GM13976 (cell line): ENCODE results near the gene C1orf159.

Experiments used
- DNase-seq: peaks from one replicate; pipeline ENCODE4 v3.0.0; 2012; ENCODE audit warnings: low spot score
- CTCF ChIP-seq: IDR thresholded peaks from 2 replicates; pipeline ENCODE4 v1.5.1; 2012; ENCODE audit warnings: borderline replicate concordance, mild to moderate bottlenecking; ENCODE audit not compliant: insufficient read depth; ENCODE audit errors: extremely low read depth, missing control alignments, control extremely low read depth
- in situ Hi-C: fragments of 300-500 bp; cut with MboI; formaldehyde crosslinking; loops from one replicate; pipeline ENCODE4 v1.12.0; 2022; ENCODE audit warnings: low sequenced_read_pairs, mixed read lengths, inconsistent platforms; ENCODE audit not compliant: unreplicated experiment

Gene C1orf159

DNA sequence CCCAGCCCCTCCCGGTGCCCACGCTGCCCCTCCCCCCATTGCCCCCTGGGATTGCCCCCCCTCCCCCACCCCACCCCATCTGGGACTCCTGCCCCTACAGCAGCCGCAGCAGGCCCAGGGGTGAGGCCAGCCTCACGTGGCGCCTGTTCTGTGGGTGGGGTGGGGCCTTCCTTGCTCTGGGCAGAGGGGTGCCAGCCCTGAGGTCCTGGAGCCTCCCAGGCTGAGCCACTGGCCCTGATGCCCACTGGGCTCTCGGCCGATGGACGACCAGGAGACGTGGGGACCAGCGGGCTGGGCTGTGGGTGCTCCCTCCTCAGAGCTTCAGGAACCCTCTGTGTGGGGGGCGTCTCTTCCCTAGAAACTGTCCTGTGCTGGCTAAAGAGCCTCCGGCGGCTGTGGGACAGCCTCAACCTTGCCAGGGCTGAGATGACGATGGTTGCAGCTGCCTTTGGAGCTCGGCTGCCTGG is 5.8 kb upstream of the C1orf159 start:
- no peak for DNase-seq
- no peak for TF ChIP-seq CTCF
- in situ Hi-C loops, result no loop called here

DNA sequence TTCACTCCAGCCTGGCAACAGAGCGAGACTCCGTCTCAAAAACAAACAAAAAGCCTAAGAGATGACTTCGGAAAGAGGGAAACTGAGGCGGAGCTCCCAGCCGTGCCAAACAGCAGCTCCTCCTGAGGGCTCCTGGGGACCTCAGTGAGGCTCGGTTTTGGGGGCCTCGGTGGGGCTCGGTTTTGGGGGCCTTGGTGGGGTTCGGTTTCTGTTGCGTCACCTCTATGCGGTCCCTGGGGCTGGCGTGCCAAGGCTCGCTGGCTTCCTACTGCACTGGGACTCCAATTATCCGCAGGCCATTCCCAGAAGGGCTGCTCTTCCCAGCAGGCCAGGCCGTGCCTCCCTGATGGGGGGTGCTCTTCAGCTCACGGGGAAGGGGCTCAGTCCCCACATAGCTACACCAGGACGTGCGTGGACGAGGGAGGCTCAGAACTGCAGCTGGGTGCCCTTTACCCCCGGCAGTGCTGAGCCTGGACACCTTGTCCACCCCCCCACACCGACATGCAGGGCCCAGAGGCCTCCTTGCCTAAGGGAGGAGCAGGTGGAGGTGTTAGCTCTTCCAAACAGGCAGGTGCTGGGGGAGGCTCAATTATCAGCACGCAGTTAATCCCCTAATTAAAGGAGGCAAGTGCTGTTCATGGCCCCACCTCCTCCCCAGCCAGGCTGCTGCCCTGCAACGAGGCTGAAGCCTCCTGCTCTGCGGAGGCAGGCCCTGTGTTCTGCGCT is 5.1 kb upstream of the C1orf159 start:
- no peak for DNase-seq
- in situ Hi-C loops, result no loop called here
- no peak for TF ChIP-seq CTCF

DNA sequence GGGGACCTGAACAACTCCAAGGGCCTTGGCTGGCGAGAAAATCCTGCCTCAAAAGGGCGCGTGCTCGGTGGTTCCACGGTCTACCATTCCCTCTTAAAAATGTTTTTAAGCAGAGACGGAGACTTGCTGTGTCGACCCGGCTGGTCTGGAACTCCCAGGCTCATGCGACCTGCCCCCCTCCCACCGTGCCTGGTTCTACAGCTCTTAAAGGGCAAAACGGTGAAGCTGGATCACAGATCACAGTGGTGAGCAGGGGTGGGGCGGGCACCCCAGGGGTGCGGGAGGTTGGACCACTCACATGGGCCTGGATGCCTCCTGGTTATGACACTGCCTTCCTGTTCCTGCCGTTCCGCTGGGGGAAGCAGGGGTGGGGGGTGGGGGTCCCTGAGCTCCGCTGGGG is 4.2 kb upstream of the C1orf159 start:
- TF ChIP-seq CTCF, result no peak

DNA sequence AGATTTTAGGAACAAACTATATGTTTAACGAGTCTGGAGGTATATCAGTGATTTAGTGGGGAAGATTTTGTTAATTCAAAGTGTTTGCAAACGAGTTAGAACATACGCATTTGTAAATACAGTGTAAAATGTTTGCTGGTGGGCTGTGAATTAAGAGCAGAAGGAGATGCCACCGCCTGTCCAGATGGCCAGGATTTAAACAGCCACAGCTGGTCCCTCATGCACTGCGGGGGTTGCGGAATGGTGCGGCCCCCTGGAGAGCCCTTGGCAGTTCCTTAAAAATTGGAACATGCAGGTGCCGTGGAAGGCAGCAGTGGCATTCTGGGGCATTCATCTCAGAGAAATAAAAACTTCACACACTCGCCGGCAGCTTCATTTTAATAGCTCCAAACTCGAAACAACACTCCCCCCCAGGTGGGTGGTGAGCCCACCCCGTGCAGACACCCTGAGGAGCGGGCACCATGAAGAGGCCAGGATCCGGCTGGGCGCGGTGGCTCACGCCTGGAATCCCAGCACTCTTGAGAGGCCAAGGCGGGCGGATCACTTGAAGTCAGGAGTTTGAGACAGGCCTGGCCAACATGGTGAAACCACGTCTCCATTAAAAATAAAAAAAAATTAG is 3.5 kb upstream of the C1orf159 start:
- no peak for TF ChIP-seq CTCF
- in situ Hi-C loops, result no loop called here
- DNase-seq, result no peak

More for the DNA sequence above, 4.2 kb upstream of the C1orf159 start:
- no peak for DNase-seq
- in situ Hi-C loops, result no loop called here

DNA sequence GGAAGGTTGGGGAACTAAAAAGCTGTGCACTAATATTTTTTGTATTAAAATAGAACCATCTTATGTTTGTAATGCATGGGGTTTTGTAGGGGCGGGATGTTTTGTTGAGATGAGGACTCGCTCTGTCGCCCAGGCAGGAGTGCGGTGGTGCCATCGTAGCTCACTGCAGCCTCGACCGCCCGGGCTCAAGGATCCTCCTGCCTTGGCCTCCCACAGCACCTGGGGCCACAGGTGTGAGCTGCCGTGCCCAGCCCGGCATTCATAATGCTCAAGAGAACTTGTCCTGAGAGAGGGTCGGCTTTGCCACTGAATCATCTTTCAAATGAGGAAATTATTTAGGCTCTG is 3.0 kb upstream of the C1orf159 start:
- TF ChIP-seq CTCF, result no peak
- no peak for DNase-seq
- in situ Hi-C loops, result no loop called here

DNA sequence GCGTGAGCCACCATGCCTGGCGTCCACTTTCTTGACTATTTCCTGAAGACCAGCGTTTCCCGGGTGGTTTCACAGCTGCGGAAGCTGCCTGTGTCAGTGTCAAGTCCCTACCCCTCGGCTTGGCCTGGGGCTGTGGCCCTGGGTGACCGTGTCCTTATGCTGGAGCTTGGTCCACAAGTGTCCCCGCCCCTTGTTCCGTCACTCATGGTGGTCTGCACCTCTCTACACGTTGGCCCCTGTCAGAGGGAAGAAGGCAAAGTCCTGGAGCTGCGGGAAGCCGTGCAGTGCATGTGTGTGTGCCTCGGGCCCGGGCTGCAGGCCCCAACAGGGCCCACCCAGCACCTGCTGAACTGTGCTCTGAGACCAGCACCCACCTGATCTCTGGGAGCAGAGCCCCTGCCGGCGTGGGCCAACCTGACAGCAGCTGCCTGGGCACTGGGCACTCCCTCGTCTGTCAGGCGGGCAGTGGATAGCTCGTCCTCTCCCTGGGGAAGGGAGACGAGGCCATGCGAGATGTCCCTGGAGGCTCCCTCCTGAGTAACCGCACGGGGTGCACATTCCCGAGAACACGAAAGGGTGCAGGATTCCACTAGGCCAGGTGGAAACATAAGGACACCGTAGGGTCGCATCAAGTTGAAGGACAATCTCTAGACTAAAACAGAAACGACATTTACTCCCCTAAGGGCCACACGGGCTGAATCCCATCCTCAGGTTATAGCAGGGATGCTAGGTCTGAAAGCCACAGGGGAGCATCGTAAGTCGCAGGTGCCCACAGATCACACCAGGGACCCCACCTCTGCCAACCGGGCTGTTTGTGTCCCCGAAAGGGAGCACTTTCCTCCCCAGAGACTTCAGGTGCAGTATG is 2.4 kb upstream of the C1orf159 start:
- in situ Hi-C loops, result no loop called here

More for the DNA sequence above, 2.4 kb upstream of the C1orf159 start:
- DNase-seq, result no peak
- no peak for TF ChIP-seq CTCF
